Epithelial cell of esophagus (primary cell): ENCODE measurements around the gene UBAC2.
A peak's percentile ranks its signal among the peaks of the same experiment; 100 is the strongest.

Experiments
- DNase-seq: peaks from one replicate; pipeline ENCODE4 v3.0.0; 2010; ENCODE audit warnings: low read depth
- H3K4me3 ChIP-seq: 2 replicates; pipeline ENCODE4 v1.5.1; 2011; ENCODE audit warnings: mild to moderate bottlenecking, low read length, control low read depth
- TF ChIP-seq, protein P1 (sequence below): IDR thresholded peaks from 2 replicates; pipeline ENCODE4 v1.5.1; 2011; ENCODE audit warnings: low read depth, mild to moderate bottlenecking, low read length, control low read depth, inconsistent platforms; ENCODE audit not compliant: insufficient read depth; ENCODE audit errors: missing control alignments

UBAC2 gene

DNA sequence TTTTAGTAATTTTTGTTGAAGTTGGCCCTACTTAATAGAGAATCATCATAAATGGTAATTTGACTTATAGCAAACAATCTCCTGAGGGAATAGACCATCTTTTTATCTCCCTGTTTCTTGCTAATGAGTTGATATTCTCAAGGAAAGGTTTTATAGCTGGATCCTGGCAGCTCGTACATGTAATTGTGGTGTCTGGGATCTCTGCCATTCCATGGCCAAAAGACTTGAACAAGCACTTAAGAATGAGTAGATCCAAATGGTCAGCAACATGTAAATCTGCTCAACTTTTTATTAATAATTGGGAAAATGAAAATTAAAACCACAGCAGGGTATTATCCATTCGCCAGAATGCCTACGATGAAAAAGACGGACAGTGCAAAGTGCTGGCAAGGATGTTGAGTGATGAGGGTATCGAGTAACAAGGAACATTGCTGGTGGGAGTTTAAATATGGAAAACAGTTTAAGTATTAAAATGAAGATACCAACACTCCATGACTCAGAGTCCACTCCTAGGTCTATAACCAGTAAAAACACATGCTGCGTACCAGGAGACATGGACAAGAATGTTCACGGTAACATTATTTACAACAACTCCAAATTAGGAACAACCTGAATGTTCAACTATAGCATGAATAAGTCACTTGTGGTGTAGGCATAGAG, 62.6 kb downstream of the UBAC2 start:
- DNase-seq: no peak
- no peak overlapping the region for H3K4me3 ChIP-seq
- TF ChIP-seq, protein P1, sequence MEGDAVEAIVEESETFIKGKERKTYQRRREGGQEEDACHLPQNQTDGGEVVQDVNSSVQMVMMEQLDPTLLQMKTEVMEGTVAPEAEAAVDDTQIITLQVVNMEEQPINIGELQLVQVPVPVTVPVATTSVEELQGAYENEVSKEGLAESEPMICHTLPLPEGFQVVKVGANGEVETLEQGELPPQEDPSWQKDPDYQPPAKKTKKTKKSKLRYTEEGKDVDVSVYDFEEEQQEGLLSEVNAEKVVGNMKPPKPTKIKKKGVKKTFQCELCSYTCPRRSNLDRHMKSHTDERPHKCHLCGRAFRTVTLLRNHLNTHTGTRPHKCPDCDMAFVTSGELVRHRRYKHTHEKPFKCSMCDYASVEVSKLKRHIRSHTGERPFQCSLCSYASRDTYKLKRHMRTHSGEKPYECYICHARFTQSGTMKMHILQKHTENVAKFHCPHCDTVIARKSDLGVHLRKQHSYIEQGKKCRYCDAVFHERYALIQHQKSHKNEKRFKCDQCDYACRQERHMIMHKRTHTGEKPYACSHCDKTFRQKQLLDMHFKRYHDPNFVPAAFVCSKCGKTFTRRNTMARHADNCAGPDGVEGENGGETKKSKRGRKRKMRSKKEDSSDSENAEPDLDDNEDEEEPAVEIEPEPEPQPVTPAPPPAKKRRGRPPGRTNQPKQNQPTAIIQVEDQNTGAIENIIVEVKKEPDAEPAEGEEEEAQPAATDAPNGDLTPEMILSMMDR: no peak

DNA sequence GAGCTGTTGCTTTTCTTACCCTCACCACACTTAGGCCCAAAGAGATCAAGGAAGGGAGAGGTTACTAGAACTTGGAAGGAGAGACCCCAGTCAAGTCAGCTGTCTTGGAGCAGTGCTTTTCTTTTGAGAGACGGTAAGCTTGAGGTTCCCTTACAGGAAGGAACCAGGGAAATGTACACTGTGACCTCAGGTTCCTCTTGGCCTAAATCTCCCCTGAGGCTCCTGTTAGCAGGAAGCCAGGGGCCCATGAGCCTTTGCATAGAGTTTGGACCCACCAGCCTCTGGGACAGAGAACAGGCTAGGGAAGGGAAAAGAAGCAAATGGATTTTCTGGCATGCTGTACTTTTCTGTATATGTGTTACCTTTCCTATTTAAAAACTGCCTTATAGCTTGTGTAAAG, 63.4 kb downstream of the UBAC2 start:
- H3K4me3 ChIP-seq: no peak overlapping the region
- TF ChIP-seq, protein P1: no peak
- no peak for DNase-seq

DNA sequence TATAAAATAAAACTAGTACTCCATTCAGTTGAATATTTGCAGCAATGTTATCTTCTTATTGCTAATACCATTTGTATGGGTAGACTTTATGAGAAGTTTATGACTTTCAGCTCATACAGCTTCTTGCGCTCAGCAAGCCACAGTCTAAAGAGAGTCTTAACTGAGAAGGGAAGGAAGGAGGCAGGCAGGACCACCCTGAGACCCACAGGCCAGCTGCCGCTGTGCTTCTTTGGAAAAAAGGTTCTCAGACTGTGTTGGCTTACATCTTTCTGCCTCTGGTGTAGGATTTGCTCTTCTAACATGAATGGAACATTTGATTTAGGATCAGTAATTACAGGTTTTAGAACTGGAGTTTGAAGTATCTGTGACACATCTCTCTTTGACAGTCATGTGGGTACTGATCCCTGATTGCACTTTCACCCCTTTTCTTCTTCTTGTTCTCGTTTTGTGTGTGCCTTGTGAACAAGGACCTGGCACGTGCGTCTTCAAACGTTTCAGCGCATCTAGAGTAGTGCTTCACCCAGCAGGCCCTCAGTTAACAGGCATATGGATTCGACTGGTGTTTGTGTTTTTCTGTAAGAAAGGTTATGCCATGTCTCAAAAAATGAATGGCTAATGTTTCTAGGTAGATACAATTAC, 64.6 kb downstream of the UBAC2 start:
- no peak overlapping the region for H3K4me3 ChIP-seq
- TF ChIP-seq, protein P1: no peak
- DNase-seq: no peak

DNA sequence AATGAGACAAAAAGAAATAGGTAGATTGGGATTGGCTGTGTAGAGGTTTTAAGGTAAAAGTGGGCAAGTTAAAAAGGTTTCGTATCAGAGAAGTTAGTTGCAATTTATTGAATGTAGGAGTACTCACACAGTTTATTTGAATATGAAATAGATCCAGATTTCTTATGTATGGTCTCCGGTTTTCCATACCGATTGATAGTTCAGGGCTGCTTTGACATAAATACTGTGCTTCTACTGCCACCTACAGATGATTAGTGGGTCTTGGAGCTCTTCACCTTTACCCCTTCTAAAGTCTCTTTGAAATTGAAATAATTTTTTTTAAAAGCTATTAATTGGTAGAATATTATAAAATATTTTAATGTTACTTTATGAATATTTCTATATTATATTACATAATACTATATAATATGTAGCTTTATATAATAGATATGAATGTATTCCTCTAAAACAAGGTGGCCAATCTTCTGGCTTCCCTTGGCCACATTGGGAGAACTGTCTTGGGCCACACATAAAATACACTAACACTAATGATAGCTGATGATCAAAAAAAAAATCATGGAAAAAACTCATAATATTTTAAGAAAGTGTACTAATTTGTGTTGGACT, 65.3 kb downstream of the UBAC2 start:
- no peak overlapping the region for H3K4me3 ChIP-seq
- TF ChIP-seq, protein P1: peak; percentile 65
- DNase-seq: peak; percentile 69

DNA sequence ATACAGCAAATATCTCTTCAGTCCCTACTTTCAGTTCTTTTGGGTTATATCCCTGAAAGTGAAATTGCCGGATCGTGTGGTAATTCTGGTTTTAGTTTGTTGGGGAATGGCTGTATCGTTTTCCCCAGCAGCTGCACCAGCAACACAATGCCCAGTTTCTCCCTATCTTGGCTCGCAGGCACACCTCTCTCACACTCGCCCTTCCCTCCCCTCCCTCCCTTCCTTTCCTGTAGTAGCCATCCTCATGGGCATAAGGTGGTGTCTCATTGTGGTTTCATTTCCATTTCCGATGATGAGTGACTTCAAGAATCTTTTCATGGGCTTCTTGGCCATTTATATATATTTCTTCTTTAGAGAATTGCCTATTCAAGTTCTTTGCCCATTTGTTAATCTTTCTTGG, 66.2 kb downstream of the UBAC2 start:
- no peak overlapping the region for H3K4me3 ChIP-seq
- no peak for DNase-seq
- TF ChIP-seq, protein P1: no peak

DNA sequence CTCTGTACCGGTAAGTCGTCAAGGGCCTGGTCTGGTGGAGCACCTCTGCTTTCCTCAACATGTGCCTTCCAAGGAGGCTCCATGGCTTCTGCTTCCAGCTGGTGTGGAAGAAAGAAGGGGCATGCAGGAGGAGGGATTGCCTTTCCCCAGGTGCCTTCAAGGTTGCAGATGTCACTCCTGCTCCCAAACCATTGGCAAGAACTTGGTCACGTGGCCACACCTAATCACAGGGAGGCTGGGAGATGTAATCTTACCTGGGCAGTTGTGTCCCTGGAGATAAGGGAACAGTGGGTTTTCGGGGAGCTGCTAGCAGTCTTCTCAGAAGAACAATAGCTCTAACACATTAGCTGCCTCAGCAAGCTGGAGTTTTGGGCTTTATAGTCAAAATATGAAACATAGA, 67.3 kb downstream of the UBAC2 start:
- H3K4me3 ChIP-seq: no peak overlapping the region
- TF ChIP-seq, protein P1: no peak
- no peak for DNase-seq
